GM18526 (cell line): ENCODE measurements around the gene PI4KA.

Source experiments
- POLR2A ChIP-seq: IDR thresholded peaks from 3 replicates; pipeline ENCODE4 v1.6.1; 2011; ENCODE audit not compliant: insufficient read length; ENCODE audit errors: extremely low read depth

The PI4KA gene

DNA sequence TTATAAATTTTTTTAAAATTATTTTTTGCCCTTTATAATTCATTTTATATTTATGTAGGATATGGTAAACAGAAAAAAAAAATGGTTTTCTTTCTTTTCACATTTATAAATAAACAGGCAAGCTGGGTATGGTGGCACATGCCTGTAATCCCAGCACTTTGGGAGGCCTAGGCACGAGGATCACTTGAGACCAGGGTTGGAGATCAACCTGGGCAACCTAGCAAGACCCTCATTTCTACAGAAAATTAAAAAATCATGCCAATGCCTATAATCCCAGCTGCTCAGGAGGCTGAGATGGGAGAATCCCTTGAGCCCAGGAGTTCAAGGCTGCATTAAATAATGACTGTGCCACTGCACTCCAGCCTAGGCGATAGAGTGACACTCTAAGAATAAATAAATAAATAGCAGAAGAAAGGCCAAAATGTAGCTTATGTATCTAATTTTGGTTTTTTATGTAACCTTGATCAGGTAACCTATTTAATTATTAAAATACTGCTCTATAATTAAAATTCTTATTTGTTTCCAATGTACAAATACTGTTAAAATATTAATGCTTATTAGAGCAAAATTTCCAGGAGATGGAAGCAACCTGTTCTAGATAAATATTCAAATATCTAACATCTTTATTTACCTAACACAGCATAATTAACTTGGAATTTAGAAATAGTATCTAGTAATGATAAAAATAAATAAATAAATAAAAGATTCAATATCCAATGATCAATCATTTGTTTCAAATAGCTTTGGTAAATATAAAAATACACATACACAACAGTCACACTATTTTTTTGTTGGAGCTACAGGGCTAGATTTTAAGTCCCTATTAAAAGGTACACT lies 21.4 kb downstream of the PI4KA start:
- no peak for TF ChIP-seq POLR2A

DNA sequence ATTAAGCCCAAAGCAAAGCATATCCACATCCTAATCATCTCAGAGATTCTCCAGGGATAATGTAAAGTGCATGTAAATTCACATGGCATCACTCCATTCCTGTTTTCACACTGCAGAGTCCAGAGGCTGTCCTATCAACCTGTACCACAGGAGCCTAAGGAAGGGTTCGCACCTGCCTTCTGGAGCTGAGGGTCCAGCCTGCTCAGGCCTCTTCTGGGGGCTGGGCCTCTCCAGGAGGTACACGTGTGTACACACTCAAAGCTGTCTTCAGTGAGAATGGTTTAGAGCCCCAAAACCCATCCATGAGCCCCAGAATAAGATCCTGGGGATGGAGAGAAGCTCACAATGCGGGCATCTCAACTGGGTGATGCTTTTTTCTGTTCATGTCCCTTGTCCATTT lies 23.9 kb downstream of the PI4KA start:
- no peak for TF ChIP-seq POLR2A

DNA sequence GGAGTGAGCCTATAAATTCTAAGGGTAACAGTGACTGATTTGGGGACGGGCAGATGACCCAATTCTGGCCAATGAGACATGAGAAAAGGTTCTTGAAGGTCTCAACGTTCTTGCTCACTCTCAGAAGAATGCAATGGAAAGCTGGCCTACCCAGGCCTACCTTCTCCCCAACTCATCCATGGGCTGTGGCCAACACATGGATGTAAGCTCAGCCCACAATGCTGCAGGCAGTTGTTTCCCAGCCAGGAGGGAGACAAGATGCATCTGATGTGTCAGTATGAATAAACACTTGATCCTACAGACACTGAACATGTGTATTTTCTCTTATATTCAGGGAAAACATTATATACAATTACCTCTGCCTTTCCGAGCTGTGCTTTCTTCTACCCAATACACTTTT lies 24.4 kb downstream of the PI4KA start:
- no peak for TF ChIP-seq POLR2A

DNA sequence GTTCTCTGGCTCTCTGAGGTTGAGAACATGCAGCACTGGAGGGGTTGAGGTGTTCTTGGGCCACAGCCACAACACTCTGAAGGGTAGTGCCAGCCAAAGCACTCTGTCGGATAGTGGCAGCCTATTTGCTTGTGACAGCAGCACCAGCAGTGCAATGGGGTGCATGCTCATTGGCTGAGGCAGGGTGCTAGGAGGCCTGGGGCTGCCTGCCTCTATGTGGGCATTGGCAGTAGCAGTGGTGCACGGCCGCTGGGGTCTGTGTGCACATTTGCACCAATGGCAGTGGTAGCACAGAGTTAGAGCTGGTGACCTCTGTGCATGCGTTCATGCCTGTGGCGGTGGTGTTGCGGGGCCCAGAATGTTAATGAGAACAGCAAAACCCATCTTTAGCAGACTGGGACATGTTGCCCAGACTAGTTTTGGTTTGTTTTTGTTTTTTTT lies 25.4 kb downstream of the PI4KA start:
- TF ChIP-seq POLR2A, result no peak

DNA sequence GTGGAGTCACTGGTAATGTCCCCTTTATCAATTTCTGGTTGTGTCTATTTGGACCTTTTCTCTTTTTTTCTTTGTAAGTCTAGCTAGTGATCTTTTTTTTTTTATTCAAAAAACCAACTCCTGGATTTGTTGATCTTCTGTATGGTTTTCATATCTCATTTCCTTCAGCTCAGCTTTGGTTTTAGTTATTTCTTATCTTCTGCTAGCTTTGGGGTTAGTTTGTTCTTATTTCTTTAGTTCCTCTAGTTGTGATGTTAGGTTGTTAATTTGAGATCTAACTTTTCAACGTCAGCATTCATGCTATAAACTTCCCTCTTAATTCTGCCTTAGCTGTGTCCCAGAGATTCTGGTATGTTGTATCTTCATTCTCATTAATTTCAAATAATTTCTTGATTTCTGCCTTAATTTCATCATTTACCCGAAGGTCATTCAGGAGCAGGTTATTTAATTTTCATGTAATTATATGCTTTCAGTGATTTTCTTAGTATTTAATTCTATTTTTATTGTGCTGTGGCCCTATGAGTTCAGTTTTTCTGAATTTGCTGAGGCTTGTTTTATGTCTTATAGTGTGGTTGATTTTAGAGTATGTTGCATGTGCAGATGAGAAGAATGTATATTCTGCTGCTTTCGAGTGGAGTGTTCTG lies 29.0 kb downstream of the PI4KA start:
- no peak for TF ChIP-seq POLR2A

DNA sequence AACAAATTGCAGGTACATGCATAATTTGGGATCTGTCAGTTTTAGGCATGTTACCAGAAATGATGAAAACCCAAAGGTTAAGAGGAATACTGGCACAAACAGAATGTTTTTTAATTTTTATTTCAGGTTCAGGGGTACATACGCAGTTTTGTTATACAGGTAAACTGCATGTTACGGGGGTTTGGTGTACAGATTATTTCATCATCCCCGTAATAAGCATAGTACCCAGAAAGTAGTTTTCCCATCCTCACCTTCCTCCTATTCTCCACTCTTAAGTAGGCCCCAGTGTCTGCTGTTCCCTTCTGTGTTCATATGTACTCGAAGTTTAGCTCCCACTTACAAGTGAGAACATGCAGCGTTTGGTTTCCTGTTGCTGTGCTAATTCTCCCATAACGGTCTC lies 33.0 kb downstream of the PI4KA start:
- TF ChIP-seq POLR2A, result no peak

DNA sequence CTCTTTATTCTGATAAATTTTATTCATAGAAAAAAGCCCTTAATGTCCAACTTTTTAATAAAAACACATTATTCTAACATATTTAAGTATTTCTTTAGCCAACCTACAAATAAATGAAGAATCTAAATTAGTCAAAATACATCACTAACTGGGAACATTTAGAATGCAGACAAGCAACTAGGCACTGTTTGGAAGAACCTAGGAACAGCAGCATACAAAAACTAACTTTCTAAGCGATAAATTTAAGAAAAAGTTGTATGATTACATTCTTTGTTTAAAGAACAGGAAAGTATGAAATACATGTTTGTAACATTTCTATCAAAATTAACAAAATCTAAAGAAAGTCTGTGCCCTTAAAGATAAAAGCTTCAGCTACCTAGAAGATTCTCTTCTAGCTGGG lies 35.3 kb downstream of the PI4KA start:
- TF ChIP-seq POLR2A, result no peak

DNA sequence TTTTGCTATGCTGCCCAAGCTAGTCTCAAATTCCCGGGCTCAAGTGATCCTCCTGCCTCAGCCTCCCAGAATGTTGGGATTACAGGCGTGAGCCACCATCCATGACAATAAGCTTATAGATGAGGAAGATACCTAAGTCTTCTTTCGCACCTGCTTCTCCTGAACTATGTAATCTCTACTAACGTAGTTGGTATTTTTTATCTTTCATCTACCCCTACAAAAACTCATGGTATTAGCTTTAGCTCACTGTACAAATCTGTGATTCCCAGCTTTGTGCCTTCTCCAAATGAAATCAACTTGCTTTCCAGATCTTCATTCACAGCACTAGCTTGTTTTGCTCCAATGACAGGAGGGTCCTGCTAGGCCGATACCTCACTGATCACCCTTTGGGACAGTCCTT lies 36.4 kb downstream of the PI4KA start:
- no peak for TF ChIP-seq POLR2A

DNA sequence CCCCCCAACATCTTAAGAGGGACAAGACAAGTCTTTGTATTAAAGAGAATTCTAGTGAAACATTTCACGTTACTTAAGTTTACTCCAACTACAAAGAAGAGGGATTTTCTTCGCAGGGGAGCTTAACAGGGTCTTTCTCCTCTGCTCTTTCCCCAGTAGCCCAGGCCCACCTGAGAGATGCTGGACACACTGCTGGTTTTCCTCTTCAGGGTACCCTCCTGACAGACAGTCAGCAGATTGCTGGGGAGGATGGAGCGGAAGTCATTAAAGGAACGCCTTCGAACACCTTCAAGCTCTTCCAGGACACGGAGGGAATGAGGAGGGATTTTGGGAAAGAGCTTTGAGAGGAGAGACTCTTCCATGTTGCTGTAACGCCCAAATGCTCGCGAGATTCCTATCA lies 39.1 kb downstream of the PI4KA start:
- TF ChIP-seq POLR2A, result no peak

DNA sequence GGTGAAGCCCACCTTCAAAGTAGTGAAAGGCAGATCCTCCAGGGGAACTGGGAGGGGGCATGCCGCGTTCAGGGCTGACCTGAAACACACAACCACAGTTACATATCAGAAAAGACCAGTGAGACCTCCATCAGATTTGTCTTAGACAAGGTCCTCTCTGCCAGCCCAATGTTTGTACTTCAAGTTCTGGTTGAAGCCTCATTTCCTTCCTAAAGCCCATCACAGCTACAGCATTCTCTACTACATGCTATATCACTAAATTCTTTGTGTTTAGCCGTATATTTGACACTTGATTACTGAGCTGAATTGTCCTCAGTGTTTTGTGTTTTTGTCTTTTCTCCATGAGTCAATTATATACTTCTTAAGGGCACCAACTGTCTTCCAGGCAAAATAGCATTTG lies 40.1 kb downstream of the PI4KA start:
- no peak for TF ChIP-seq POLR2A

DNA sequence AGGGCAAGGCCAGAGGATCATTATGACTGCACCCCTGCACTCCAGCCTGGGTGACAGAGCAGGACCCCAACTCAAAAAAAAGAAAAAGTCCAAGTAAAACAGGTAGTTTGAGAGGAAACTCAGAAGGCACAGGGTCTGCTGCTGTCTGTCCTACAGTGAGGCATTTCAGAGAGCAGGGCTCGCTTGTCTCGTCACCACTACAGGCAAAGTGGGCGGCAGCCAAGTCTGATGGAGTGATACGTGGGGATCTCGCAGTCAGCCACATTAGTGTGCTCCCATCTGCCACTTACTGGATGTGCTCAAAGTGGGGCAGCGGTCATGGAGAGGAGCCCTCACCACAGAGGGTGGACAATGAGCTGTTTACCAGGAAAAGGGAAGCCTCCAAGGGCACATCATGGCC lies 42.1 kb downstream of the PI4KA start:
- TF ChIP-seq POLR2A, result no peak

DNA sequence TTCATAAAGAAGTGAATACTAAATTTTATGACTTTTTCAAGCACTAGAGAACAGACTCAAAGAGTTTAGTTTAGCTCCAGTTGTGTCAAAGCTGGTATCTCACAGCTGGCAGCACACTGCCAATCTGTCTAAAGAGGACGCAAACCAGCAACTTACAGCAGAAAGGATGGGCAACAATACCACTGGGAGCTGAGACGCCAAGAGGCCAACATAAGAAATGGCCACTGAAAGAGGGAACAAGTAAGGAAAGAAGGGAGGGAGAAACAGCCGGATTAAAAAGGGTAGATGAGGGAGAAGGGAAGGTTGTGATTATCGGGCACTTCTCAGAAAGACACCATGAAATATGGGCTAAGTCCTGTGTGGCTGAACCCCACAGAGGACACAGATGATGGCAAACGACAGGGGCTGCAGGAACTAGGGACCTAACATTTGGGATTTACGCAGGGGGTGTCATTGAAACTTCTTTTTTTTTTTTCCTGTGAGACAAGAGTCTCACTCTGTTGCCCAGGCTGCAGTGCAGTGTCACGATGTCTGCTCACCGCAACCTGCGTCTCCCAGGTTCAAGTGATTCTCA lies 43.0 kb downstream of the PI4KA start:
- no peak for TF ChIP-seq POLR2A

DNA sequence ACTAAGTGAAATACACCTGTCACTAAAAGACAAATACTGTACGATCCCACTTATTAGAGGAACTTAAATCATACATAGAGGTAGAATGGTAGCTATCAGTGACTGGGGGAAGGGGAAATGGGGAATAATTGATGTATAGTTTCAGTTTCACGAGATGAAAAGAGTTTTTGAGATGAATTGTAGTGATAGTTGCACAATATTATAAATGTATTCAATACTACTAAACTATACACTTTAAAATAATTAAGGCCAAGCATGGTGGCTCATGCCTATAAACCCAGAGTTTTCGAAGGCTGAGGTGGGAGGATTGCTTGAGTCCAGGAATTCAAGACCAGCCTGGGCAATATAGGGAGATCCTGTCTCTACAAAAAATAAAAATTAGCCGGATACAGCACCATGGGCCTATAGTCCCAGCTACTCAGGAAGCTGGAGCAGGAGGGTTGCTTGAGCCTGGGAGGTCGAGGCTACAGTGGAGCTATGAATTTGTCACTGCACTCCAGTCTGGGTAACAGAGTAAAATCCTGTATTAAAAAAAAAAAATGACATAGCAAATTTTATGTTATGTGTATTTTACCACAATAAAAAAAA lies 44.3 kb downstream of the PI4KA start:
- TF ChIP-seq POLR2A, result no peak

DNA sequence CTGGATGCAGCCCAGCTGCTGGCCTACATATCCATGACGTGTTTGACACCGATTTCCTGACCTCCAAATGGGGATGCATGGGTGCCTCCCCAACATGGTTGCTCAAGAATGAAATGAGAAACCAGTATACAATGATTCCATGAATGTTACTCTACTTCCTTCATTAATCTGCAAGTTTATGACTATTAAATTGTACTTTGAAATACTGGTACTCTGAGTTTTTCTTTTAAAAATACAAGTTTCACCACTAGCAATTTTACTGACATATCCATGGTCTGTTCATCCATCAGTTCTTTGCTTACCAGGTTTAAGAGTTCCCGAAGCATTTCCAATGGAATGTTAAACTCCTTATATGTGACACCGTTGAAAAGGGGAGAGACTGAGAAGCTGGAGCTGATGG lies 45.6 kb downstream of the PI4KA start:
- no peak for TF ChIP-seq POLR2A

DNA sequence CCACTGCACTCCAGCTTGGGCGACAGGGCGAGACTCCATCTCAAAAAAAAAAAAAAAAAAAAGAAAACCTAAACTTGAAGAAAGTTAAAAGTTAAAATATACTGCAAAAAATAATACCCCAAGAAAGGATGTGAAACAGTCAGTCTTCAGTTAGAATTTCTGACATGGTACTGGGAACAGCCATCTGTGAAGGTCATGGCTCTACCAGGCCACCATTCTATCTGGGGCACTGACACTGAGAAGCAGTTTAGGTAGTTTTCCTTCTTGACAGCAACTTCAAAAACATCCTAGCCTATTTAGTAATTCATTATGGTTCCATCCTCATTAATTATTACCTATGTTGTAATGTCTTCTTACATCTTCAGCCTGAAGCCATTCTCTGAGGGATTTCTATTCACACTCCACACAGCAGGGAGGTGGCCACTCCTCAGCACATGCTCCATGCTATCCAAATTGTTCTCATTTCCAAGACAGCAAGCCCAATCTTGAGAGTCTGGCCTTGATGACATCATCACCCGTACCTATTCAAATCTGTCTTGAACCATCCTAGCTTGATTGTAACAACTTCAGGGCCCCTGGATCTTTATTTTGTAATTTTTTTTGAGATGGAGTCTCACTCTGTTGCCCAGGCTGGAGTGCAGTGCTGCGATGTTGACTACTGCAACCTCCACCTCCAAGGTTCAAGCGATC lies 46.5 kb downstream of the PI4KA start:
- TF ChIP-seq POLR2A, result no peak

DNA sequence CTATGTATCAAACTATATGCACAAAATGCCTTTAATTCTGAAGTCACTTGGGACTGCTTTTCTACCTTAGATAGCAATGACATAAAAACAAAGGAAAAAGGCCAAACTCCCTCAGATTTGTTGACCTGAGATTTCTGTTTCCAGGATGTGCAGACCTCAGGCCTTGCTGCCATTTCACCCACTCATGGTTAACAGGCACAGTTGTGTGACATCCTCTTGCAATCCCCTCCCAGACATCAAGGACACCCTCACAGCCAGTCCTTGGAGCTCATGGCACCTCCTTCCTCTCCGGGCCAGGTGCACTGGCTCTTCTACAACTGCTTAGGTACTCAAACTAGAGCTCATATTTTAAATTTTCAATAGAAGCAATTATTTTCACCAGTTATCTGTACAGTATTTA lies 47.4 kb downstream of the PI4KA start:
- TF ChIP-seq POLR2A, result no peak

DNA sequence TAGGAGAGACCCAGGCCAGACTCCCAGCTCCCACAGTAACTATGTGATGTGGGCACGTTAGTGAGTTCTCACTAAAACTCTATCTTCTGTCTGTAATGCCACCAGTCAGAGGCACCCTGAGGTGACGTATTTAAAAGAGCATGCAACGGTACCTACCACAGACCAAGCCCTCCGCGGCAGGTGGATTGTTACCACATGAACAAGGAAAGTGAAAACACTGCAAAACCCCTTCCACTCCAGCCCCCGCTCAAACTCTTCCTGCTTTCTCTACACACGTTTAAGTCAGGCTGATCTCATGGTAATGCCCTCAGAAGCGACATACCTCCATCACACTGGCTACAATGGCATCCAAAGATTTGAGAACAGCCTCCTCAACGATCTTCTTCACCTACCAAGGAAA lies 48.0 kb downstream of the PI4KA start:
- no peak for TF ChIP-seq POLR2A
